ENCODE data around the gene KLHDC9. TPM values are rescaled to one million over a fixed set of nuclear protein-coding genes. Genes with fewer than 3 reads are reported as not detected.

KLHDC9 gene
- total and polyA plus RNA-seq, 2 of the 13 experiments (the other 11 are each of a cell fraction or from before 2014, with no cell fraction given): 2.9 TPM

DNA sequence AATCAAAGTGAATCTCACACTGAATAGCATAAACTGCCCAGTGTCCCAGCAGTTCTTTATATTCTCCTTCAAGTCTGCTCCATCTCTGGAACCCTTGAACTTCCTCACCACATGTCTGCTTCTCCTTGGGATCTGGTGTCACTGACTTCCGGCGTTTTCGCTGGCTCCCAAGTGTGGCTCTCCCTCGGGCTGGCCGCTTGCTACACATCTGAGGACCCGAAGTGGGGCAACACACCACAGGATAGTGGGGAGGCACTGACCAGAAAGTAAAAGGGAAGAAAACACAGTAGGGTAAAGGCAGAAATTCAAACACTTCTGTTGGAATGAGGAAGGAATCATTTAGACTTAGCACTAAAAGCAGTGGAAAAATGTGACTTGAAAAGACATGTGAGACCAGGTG lies 24.8 kb downstream of the KLHDC9 start (continued):
- TF ChIP-seq PHF5A (CRISPR knock-in tag; IDR thresholded peaks at IDR 0.05; ENCODE audit: low read depth, unreplicated experiment): no peak

- intact Hi-C loops (cut with micrococcal nuclease; ENCODE audit: unreplicated experiment): no loop called here
- POLR2A ChIA-PET: interaction anchor here (1.1 kb wide), 1 partner anchor 10 kb away, joined by 4 read pairs; the partner anchor contains the start of genes NIT1 and PFDN2
Observed at GRCh38 chr1:161127649-161128048, 29.5 kb downstream of the KLHDC9 start.

More at GRCh38 chr1:161127649-161128048, 29.5 kb downstream of the KLHDC9 start:
- Histone ChIP-seq H3K9ac (ENCODE audit: insufficient read depth, low read depth, low read length) (no peak overlapping the region), H3K79me2 (ENCODE audit: insufficient read depth, low read length) (peaks cover 31% of the 10 kb centered on the region), H3K9me3 (ENCODE audit: low read length) (no peaks in the 10 kb centered on the region), H3K27ac (ENCODE audit: extremely low read length, insufficient read depth, low read length) (no peak overlapping the region), H4K20me1 (ENCODE audit: insufficient read depth, low read length) (no peaks in the 10 kb centered on the region), H3K4me3 (replicated peaks in 1 of 3; ENCODE audit: insufficient read depth in 1 of 3, low read depth in 2 of 3, low read length in 3 of 3) (no peak overlapping the region), H3K36me3 (replicated peaks in 1 of 2; ENCODE audit: control insufficient read depth in 1 of 2, insufficient read depth in 2 of 2, low read length in 2 of 2) (peaks cover 14 to 48% of the 10 kb centered on the region in 2 experiments; a peak in 4 of 5 replicates), H2AFZ (ENCODE audit: low read length) (no peak overlapping the region), H3K27me3 (ENCODE audit: control insufficient read depth in 1 of 2, insufficient read depth in 2 of 2, low read length in 2 of 2) (no peaks in the 10 kb centered on the region; a peak in 1 of 5 replicates), H3K4me1 (ENCODE audit: insufficient read depth, low read length) (peaks cover 20% of the 10 kb centered on the region), H3K4me2 (ENCODE audit: low read depth, low read length) (no peak overlapping the region)
- whole genome bisulfite sequencing (ENCODE audit: low lambda C conversion rate): 90% methylated on average over 2 of the region's 2 CpGs
- TF ChIP-seq SATB2 (CRISPR knock-in tag; IDR thresholded peaks at IDR 0.05): no peak
- TF ChIP-seq SPEN (CRISPR knock-in tag; IDR thresholded peaks at IDR 0.05; ENCODE audit: low read depth): no peak
- no peak for TF ChIP-seq ZNF878 (CRISPR knock-in tag; IDR thresholded peaks at IDR 0.05)
- no peak for TF ChIP-seq ZNF674 (CRISPR knock-in tag; IDR thresholded peaks at IDR 0.05; ENCODE audit: low read depth)
- TF ChIP-seq FOSL2 (CRISPR knock-in tag; IDR thresholded peaks at IDR 0.05): no peak
- TF ChIP-seq MAFK (conservative IDR thresholded peaks at IDR 0.05 in 1 of 2, IDR thresholded peaks at IDR 0.05 in 1 of 2; ENCODE audit: low read length in 2 of 2): no peak
- no peak for TF ChIP-seq SRSF4 (IDR thresholded peaks at IDR 0.05; ENCODE audit: low read depth, low read length, poor library complexity, severe bottlenecking)
- TF ChIP-seq ZNF629 (CRISPR knock-in tag; conservative IDR thresholded peaks at IDR 0.05): no peak
- no peak for TF ChIP-seq CBX5 (CRISPR knock-in tag; IDR thresholded peaks at IDR 0.05; ENCODE audit: borderline replicate concordance)
- no peak for TF ChIP-seq EED (CRISPR knock-in tag; IDR thresholded peaks at IDR 0.05)
- TF ChIP-seq WIZ (CRISPR knock-in tag; IDR thresholded peaks at IDR 0.05): no peak
- no peak for TF ChIP-seq ESRRA (CRISPR knock-in tag; IDR thresholded peaks at IDR 0.05; ENCODE audit: low read depth)
- no peak for TF ChIP-seq MIER3 (CRISPR knock-in tag; IDR thresholded peaks at IDR 0.05; ENCODE audit: borderline replicate concordance)
- TF ChIP-seq KDM1A (CRISPR knock-in tag; IDR thresholded peaks at IDR 0.05): no peak
- TF ChIP-seq AKAP8 (CRISPR knock-in tag; IDR thresholded peaks at IDR 0.05): no peak
- TF ChIP-seq ZNF530 (CRISPR knock-in tag; IDR thresholded peaks at IDR 0.05; ENCODE audit: low read depth): no peak
- TF ChIP-seq ZEB1 (IDR thresholded peaks at IDR 0.05; ENCODE audit: insufficient replicate concordance, low read depth): no peak
- TF ChIP-seq, protein P1, sequence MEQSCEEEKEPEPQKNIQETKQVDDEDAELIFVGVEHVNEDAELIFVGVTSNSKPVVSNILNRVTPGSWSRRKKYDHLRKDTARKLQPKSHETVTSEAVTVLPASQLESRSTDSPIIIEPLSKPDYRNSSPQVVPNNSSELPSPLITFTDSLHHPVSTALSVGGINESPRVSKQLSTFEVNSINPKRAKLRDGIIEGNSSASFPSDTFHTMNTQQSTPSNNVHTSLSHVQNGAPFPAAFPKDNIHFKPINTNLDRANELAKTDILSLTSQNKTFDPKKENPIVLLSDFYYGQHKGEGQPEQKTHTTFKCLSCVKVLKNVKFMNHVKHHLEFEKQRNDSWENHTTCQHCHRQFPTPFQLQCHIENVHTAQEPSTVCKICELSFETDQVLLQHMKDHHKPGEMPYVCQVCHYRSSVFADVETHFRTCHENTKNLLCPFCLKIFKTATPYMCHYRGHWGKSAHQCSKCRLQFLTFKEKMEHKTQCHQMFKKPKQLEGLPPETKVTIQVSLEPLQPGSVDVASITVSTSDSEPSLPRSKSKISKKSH (CRISPR knock-in tag; IDR thresholded peaks at IDR 0.05; ENCODE audit: borderline replicate concordance): no peak
- TF ChIP-seq KLF11 (CRISPR knock-in tag; IDR thresholded peaks at IDR 0.05): no peak
- no TSS peak for BruUV-seq (replicated peaks)
- CTCF ChIA-PET (ENCODE audit: low intra/inter-chr PET ratio, low total read pairs): no interaction called here
- no peak for FAIRE-seq
- no peak for ATAC-seq
- DNase-seq (ENCODE audit: low spot score): no peak
- in situ Hi-C loops (cut with HindIII; ENCODE audit: extremely low pct_ligation_motif_present, low pct_unique_long_range_greater_than_20kb): no loop called here

Measured in HepG2 (cell line).